ENCODE measurements around the gene SIRPD. TPM values are rescaled to one million over a fixed set of nuclear protein-coding genes. Genes with fewer than 3 reads are reported as not detected.
"Not testable (repeated sequence)": the region's sequence is repeated elsewhere in the genome, so short reads cannot be mapped to it uniquely, and the experiment has no call there.

SIRPD gene
- total RNA-seq, 2 experiments from 2014 or later: not detected

GRCh38 chr20:1579488-1579887, 22.0 kb upstream of the SIRPD start:
- POLR2A ChIA-PET: no interaction called here

DNA sequence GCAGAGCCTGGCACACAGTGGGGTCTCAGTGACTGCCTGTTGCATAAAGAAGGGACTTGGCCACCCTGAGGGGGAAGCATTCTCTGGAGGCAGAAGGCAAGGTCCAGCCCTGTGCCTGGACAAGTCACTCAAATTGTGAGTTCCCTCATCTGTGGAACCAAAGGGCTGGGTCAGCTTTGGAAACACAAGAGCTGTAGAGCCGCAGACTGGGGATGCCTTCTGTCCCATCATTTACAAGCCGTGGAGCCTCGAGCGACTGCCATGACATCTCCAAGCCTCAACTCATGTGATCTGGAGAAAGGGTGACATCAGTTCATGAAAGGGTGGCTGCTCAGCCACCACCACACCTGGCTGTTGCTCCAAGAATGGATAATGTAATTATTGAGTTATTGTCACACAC, 20.4 kb upstream of the SIRPD start:
- no peak for TF ChIP-seq CTCF (conservative IDR thresholded peaks at IDR 0.05; ENCODE audit: low read length)
- no peak for TF ChIP-seq EZH2phosphoT487 (IDR thresholded peaks at IDR 0.05; ENCODE audit: borderline replicate concordance, low read depth, low read length)
- Histone ChIP-seq H3K27ac (ENCODE audit: low read depth, low read length, poor library complexity, severe bottlenecking) (no peak overlapping the region), H3K4me1 (ENCODE audit: insufficient read depth, low read length, poor library complexity, severe bottlenecking) (no peaks in the 10 kb centered on the region), H3K9me3 (ENCODE audit: low read length) (no peaks in the 10 kb centered on the region), H4K20me1 (ENCODE audit: insufficient read depth, low read length) (no peaks in the 10 kb centered on the region), H3K79me2 (ENCODE audit: insufficient read depth, low read depth, low read length) (no peaks in the 10 kb centered on the region), H2AFZ (ENCODE audit: low read length) (no peak overlapping the region), H3K4me2 (ENCODE audit: low read length) (no peak overlapping the region), H3K4me3 (ENCODE audit: low read depth, low read length, poor library complexity, severe bottlenecking) (no peak overlapping the region), H3K9me2 (ENCODE audit: insufficient read depth, low read length) (no peaks in the 10 kb centered on the region), H3K36me3 (ENCODE audit: insufficient read depth, low read length) (no peaks in the 10 kb centered on the region)
- ChIA-PET POLR2A (interaction anchor here (0.6 kb wide), 1 partner anchor 928 kb away, joined by 3 read pairs; no protein-coding TSS in a partner anchor), CTCF (ENCODE audit: unreplicated experiment) (no interaction called here)
- DNase-seq (ENCODE audit: low spot score): no peak
- intact Hi-C loops (cut with micrococcal nuclease; ENCODE audit: unreplicated experiment): no loop called here
- BruUV-seq (replicated peaks): no TSS peak

More at GRCh38 chr20:1579488-1579887, 22.0 kb upstream of the SIRPD start:
- no peak overlapping the region for H3K4me3 ChIP-seq (ENCODE audit: low read depth, low read length, poor library complexity, severe bottlenecking)
- no peak overlapping the region for H3K27ac ChIP-seq (ENCODE audit: low read depth, low read length, poor library complexity, severe bottlenecking)
- no peaks in the 10 kb centered on the region for H3K9me3 ChIP-seq (ENCODE audit: low read length)
- no peak overlapping the region for H3K4me2 ChIP-seq (ENCODE audit: low read length)
- H3K4me1 ChIP-seq (ENCODE audit: insufficient read depth, low read length, poor library complexity, severe bottlenecking): no peaks in the 10 kb centered on the region
- no peaks in the 10 kb centered on the region for H3K36me3 ChIP-seq (ENCODE audit: insufficient read depth, low read length)
- CTCF ChIA-PET (ENCODE audit: unreplicated experiment): no interaction called here
- no peak overlapping the region for H2AFZ ChIP-seq (ENCODE audit: low read length)
- H3K9me2 ChIP-seq (ENCODE audit: insufficient read depth, low read length): no peaks in the 10 kb centered on the region
- H4K20me1 ChIP-seq (ENCODE audit: insufficient read depth, low read length): no peaks in the 10 kb centered on the region
- no TSS peak for BruUV-seq (replicated peaks)
- no peak for DNase-seq (ENCODE audit: low spot score)
- intact Hi-C loops (cut with micrococcal nuclease; ENCODE audit: unreplicated experiment): no loop called here
- TF ChIP-seq CTCF (conservative IDR thresholded peaks at IDR 0.05; ENCODE audit: low read length) (no peak), EZH2phosphoT487 (IDR thresholded peaks at IDR 0.05; ENCODE audit: borderline replicate concordance, low read depth, low read length) (no peak)
- H3K79me2 ChIP-seq (ENCODE audit: insufficient read depth, low read depth, low read length): no peaks in the 10 kb centered on the region

- CTCF ChIA-PET (ENCODE audit: unreplicated experiment); H3K9me3 ChIP-seq (ENCODE audit: low read length); H2AFZ ChIP-seq (ENCODE audit: low read length); DNase-seq (ENCODE audit: low spot score); H3K4me1 ChIP-seq (ENCODE audit: insufficient read depth, low read length, poor library complexity, severe bottlenecking); H4K20me1 ChIP-seq (ENCODE audit: insufficient read depth, low read length); H3K4me2 ChIP-seq (ENCODE audit: low read length); H3K36me3 ChIP-seq (ENCODE audit: insufficient read depth, low read length); H3K4me3 ChIP-seq (ENCODE audit: low read depth, low read length, poor library complexity, severe bottlenecking); BruUV-seq (replicated peaks); H3K27ac ChIP-seq (ENCODE audit: low read depth, low read length, poor library complexity, severe bottlenecking); intact Hi-C loops (cut with micrococcal nuclease; ENCODE audit: unreplicated experiment); POLR2A ChIA-PET; H3K79me2 ChIP-seq (ENCODE audit: insufficient read depth, low read depth, low read length); H3K9me2 ChIP-seq (ENCODE audit: insufficient read depth, low read length): not testable (repeated sequence)
These were observed 19.8 kb upstream of the SIRPD start for GRCh38 chr20:1577313-1577712.
